Measurements from ENCODE around the gene TBCD. TPM values are rescaled to one million over a fixed set of nuclear protein-coding genes. Genes with fewer than 3 reads are reported as not detected.

TBCD gene
- total RNA-seq, 1 experiment from 2014 or later, result 173 TPM

DNA sequence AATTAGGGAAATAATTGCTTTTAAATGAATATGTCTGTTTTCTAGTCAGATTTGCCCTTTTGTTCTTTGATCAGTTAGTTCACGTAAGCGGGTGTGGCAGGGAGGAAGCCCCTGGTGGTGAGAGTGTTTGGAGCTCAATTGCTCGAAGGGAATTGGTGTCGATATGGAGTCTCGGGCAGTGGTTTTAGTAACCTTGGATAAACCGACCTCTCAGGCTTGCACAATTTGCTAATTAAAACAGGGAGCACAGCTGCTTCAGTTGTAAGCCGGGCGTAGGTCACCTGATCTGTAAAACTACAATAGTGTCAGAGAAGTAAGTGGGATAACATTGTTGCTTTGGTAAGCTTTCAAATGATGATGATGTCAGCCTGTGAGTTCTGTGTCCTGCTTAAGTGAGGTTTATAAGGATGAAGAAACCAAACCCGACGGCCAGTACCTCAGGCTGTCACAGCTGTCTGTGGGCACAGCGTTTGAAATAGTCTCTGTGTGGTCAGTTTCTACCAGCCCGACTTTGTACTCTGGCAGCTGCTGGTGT is 85.0 kb downstream of the TBCD start (continued):
- TF ChIP-seq, protein P1, sequence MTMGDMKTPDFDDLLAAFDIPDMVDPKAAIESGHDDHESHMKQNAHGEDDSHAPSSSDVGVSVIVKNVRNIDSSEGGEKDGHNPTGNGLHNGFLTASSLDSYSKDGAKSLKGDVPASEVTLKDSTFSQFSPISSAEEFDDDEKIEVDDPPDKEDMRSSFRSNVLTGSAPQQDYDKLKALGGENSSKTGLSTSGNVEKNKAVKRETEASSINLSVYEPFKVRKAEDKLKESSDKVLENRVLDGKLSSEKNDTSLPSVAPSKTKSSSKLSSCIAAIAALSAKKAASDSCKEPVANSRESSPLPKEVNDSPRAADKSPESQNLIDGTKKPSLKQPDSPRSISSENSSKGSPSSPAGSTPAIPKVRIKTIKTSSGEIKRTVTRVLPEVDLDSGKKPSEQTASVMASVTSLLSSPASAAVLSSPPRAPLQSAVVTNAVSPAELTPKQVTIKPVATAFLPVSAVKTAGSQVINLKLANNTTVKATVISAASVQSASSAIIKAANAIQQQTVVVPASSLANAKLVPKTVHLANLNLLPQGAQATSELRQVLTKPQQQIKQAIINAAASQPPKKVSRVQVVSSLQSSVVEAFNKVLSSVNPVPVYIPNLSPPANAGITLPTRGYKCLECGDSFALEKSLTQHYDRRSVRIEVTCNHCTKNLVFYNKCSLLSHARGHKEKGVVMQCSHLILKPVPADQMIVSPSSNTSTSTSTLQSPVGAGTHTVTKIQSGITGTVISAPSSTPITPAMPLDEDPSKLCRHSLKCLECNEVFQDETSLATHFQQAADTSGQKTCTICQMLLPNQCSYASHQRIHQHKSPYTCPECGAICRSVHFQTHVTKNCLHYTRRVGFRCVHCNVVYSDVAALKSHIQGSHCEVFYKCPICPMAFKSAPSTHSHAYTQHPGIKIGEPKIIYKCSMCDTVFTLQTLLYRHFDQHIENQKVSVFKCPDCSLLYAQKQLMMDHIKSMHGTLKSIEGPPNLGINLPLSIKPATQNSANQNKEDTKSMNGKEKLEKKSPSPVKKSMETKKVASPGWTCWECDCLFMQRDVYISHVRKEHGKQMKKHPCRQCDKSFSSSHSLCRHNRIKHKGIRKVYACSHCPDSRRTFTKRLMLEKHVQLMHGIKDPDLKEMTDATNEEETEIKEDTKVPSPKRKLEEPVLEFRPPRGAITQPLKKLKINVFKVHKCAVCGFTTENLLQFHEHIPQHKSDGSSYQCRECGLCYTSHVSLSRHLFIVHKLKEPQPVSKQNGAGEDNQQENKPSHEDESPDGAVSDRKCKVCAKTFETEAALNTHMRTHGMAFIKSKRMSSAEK (CRISPR knock-in tag; IDR thresholded peaks at IDR 0.05; ENCODE audit: borderline replicate concordance), result no peak
- no peak for TF ChIP-seq RELA (CRISPR knock-in tag; IDR thresholded peaks at IDR 0.05; ENCODE audit: borderline replicate concordance)
- TF ChIP-seq, protein P2, sequence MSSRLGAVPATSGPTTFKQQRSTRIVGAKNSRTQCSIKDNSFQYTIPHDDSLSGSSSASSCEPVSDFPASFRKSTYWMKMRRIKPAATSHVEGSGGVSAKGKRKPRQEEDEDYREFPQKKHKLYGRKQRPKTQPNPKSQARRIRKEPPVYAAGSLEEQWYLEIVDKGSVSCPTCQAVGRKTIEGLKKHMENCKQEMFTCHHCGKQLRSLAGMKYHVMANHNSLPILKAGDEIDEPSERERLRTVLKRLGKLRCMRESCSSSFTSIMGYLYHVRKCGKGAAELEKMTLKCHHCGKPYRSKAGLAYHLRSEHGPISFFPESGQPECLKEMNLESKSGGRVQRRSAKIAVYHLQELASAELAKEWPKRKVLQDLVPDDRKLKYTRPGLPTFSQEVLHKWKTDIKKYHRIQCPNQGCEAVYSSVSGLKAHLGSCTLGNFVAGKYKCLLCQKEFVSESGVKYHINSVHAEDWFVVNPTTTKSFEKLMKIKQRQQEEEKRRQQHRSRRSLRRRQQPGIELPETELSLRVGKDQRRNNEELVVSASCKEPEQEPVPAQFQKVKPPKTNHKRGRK (CRISPR knock-in tag; IDR thresholded peaks at IDR 0.05; ENCODE audit: borderline replicate concordance), result no peak
- TF ChIP-seq OVOL2 (CRISPR knock-in tag; IDR thresholded peaks at IDR 0.05; ENCODE audit: borderline replicate concordance), result no peak
- TF ChIP-seq, protein P3, sequence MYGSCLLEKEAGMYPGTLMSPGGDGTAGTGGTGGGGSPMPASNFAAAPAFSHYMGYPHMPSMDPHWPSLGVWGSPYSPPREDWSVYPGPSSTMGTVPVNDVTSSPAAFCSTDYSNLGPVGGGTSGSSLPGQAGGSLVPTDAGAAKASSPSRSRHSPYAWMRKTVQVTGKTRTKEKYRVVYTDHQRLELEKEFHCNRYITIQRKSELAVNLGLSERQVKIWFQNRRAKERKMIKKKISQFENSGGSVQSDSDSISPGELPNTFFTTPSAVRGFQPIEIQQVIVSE (CRISPR knock-in tag; IDR thresholded peaks at IDR 0.05; ENCODE audit: borderline replicate concordance), result no peak
- no peak for TF ChIP-seq ZNF396 (CRISPR knock-in tag; IDR thresholded peaks at IDR 0.05; ENCODE audit: borderline replicate concordance)
- TF ChIP-seq KAT7 (CRISPR knock-in tag; IDR thresholded peaks at IDR 0.05; ENCODE audit: borderline replicate concordance), result no peak
- no peak for TF ChIP-seq TCF7 (CRISPR knock-in tag; IDR thresholded peaks at IDR 0.05; ENCODE audit: low read depth)
- TF ChIP-seq, protein P4, sequence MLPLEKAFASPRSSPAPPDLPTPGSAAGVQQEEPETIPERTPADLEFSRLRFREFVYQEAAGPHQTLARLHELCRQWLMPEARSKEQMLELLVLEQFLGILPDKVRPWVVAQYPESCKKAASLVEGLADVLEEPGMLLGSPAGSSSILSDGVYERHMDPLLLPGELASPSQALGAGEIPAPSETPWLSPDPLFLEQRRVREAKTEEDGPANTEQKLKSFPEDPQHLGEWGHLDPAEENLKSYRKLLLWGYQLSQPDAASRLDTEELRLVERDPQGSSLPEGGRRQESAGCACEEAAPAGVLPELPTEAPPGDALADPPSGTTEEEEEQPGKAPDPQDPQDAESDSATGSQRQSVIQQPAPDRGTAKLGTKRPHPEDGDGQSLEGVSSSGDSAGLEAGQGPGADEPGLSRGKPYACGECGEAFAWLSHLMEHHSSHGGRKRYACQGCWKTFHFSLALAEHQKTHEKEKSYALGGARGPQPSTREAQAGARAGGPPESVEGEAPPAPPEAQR (CRISPR knock-in tag; IDR thresholded peaks at IDR 0.05), result no peak
- TF ChIP-seq, protein P5, sequence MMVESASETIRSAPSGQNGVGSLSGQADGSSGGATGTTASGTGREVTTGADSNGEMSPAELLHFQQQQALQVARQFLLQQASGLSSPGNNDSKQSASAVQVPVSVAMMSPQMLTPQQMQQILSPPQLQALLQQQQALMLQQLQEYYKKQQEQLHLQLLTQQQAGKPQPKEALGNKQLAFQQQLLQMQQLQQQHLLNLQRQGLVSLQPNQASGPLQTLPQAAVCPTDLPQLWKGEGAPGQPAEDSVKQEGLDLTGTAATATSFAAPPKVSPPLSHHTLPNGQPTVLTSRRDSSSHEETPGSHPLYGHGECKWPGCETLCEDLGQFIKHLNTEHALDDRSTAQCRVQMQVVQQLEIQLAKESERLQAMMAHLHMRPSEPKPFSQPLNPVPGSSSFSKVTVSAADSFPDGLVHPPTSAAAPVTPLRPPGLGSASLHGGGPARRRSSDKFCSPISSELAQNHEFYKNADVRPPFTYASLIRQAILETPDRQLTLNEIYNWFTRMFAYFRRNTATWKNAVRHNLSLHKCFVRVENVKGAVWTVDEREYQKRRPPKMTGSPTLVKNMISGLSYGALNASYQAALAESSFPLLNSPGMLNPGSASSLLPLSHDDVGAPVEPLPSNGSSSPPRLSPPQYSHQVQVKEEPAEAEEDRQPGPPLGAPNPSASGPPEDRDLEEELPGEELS (CRISPR knock-in tag; IDR thresholded peaks at IDR 0.05), result no peak
- TF ChIP-seq NFYB (CRISPR knock-in tag; conservative IDR thresholded peaks at IDR 0.05; ENCODE audit: low read depth), result no peak
- no peak for TF ChIP-seq ZNF317 (CRISPR knock-in tag; IDR thresholded peaks at IDR 0.05; ENCODE audit: borderline replicate concordance, low read depth)

DNA sequence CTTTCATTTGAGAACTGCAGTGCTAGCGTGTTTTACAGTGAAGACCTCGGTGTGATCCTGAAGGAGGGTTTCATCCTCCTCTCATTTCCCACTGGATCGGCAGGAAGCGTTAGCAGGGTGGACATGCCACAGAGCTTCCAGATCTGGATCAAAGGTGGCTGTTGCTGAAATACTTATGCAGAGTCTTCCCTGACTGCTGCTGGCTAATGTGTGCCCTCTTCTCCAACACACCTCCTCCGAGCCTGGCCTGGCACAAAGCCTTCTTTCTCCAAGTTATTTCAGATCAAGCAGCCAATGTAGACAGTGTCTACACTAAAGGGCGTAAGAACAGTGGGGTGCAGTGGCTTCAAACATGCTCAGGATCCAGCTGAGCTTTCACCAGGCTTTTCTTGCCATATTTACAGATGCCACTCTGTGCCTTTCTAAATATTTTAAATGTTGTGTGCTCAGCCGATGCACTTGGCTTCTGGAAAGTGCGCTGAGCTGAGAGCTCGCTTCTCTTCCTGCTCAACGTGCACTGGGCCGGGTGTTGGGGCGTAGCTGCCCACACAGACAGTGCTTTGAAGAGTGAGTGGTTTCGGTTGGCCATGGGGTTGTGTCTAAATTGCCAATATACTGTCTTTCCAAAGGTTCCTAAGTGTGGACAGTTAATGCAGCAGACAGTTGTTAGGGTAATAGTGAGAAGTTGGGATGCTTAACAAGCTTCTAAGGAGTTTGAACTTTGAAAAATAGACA is 85.9 kb downstream of the TBCD start:
- DNase-seq (ENCODE audit: low spot score) (no peak), ATAC-seq (no peak)
- ChIA-PET POLR2A (no interaction called here), CTCF (interaction anchor here (1.6 to 2.3 kb wide), 4 partner anchors 31 to 80 kb away, joined by 4 to 17 read pairs (median 8); no protein-coding TSS in a partner anchor)
- H3K4me1 Mint-ChIP-seq, result peaks cover 51% of the 10 kb centered on the region
- H3K4me3 Mint-ChIP-seq, result no peak overlapping the region
- H3K27me3 Mint-ChIP-seq (ENCODE audit: low read depth), result no peaks in the 10 kb centered on the region
- H3K9me3 Mint-ChIP-seq, result no peaks in the 10 kb centered on the region
- H3K36me3 Mint-ChIP-seq, result peaks cover 15% of the 10 kb centered on the region
- peak overlapping the region; percentile 85 for H3K27ac Mint-ChIP-seq
- TF ChIP-seq, protein P6, sequence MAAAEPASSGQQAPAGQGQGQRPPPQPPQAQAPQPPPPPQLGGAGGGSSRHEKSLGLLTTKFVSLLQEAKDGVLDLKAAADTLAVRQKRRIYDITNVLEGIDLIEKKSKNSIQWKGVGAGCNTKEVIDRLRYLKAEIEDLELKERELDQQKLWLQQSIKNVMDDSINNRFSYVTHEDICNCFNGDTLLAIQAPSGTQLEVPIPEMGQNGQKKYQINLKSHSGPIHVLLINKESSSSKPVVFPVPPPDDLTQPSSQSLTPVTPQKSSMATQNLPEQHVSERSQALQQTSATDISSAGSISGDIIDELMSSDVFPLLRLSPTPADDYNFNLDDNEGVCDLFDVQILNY (CRISPR knock-in tag; IDR thresholded peaks at IDR 0.05), result no peak
- TF ChIP-seq, protein P5 (CRISPR knock-in tag; IDR thresholded peaks at IDR 0.05), result no peak
- TF ChIP-seq ATF2 (CRISPR knock-in tag; IDR thresholded peaks at IDR 0.05; ENCODE audit: borderline replicate concordance, low read depth), result no peak
- TF ChIP-seq, protein P7, sequence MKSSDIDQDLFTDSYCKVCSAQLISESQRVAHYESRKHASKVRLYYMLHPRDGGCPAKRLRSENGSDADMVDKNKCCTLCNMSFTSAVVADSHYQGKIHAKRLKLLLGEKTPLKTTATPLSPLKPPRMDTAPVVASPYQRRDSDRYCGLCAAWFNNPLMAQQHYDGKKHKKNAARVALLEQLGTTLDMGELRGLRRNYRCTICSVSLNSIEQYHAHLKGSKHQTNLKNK (CRISPR knock-in tag; IDR thresholded peaks at IDR 0.05), result no peak
